Measurements from ENCODE around the gene THUMPD3.

GRCh38 chr3:9361691-9362388 is 1.0 kb upstream of the THUMPD3 start:
- TF ChIP-seq CTCF (IDR thresholded peaks at IDR 0.05; ENCODE audit: low read depth, low read length, poor library complexity, severe bottlenecking) (no peak), EZH2phosphoT487 (IDR thresholded peaks at IDR 0.05; ENCODE audit: borderline replicate concordance, low read length) (no peak)

Data from DOHH2 (cell line).